Tongue (tissue), 2 donors: ENCODE results near the gene MRPL36. TPM values are rescaled to one million over a fixed set of nuclear protein-coding genes. Genes with fewer than 3 reads are reported as not detected.
"Not testable (repeated sequence)": the region's sequence is repeated elsewhere in the genome, so short reads cannot be mapped to it uniquely, and the experiment has no call there.

ENCODE experiments used
- DNase-seq: peaks from one replicate; pipeline ENCODE4 v3.0.0-alpha.2; 2015
- total RNA-seq: library from RNA; depleted of rRNA; stranded (reverse); fragments of >200 nt; gene quantifications from one replicate; pipeline ENCODE4 v1.2.3, GENCODE V29; 2014

Gene MRPL36
- total RNA-seq, 1 donor from 2014 or later = 28.7 TPM

GRCh38 chr5:1832511-1833250, 33.0 kb upstream of the MRPL36 start:
- no peak for DNase-seq

GRCh38 chr5:1831677-1832313, 32.2 kb upstream of the MRPL36 start:
- DNase-seq = peak; percentile 24

DNA sequence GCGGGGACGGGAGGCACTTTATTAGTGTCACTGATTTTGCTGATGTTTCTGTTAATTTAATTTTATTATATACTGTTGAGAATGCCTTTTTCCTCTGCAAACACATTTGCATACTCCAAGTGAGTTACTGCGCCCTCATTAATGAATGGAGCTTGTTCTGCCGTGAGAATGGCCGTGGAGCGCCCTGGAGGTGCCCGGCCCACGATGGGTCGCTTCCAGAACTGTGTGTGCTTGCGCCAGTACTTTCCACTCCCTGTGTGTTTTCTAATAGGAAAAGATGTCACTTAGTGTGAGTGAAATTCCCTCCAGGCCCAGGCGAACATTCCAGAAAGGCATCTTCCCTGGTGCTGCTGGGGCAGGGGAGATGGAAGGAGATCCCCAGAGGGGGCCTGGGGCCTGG, 31.6 kb upstream of the MRPL36 start:
- no peak for DNase-seq

GRCh38 chr5:1830571-1831228, 31.1 kb upstream of the MRPL36 start:
- DNase-seq = no peak

GRCh38 chr5:1827886-1828397, 28.3 kb upstream of the MRPL36 start:
- no peak for DNase-seq

DNA sequence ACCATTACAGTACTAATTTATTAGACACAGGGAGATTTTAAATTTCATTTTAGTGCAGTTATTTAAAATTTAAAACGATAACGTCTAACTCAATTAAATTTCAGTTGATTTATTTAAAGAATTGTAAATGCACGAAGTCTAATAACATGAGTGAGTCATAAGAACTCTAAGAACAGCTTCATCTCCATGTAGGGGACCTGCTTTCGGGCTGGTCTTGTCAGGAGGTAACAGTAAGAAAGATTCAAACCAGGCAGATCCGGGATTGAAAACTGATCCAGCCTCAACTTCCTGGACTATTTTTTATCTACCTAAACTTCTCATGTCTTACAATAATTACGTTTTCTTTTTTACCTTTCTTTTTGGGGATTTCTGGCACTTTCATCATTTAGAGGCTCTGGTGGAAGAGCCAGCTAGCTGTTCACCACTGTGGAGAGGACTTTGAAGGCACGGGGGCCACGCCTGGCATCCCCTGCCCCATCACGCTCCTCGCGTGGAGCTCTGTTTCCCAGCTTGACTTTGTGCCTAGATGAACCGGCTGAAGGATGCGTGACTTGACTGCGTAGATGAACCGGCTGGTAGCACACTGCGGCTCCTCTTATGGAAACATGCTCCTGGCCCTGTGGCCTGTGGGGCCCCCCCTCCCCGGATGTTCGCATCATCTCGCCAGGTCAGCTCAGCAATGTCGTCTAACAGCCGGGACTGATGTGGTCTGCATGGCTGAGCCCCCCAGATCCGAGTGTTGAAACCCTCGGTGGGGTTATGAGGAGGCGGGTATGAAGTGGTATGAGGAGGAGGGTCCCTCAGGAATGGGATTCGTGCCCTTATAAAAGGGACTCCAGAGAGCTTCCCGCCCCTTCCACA, 27.6 kb upstream of the MRPL36 start:
- DNase-seq = no peak

- DNase-seq = no peak
These were observed 26.8 kb upstream of the MRPL36 start for GRCh38 chr5:1826235-1826980.

DNA sequence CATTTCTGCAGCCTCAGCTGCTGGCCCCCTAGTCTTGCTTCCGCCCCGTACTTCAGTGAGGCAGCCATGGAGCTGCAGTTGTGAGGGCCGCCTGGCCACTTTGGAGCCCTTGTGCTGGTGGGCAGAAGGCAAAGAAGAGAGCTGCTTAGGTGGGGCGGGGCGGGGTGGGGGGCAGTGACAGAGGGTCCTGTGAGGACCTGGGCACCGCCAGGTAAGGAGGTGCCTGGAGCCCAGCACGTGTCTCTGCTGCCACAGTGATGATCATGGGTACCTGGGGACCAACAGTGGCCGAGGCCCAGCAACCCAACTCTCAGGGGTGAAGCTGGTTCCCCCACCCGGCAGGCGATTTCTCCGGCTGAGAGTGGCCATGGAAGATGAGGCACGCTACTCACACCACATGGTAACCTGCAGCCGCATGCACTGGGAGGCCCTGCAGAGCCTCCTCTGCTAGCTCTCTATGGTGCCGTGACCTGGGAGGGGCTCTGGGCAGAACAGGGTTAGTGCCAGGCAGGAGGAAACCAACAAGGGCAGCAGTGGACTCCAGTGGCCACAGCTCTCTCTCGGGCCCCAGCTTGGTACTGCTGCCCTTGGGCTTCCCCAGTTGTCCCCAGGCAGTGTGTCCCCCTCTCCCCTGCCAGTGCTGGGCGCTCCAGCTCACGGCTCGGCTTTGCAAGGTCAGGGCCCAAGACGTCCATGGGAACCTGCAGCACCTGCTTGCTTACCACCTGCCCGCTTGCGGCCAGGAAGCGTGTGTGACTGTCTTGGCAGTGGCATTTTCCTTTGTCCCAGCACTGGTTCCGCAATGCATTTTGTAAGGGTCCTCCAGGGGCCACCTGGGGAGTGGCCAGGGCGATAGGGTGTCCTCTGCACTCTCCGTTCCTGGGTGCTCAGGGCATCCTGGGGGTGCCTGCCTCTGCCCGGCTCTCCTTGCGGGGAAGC, 25.5 kb upstream of the MRPL36 start:
- no peak for DNase-seq

GRCh38 chr5:1824109-1824821, 24.6 kb upstream of the MRPL36 start:
- no peak for DNase-seq

DNA sequence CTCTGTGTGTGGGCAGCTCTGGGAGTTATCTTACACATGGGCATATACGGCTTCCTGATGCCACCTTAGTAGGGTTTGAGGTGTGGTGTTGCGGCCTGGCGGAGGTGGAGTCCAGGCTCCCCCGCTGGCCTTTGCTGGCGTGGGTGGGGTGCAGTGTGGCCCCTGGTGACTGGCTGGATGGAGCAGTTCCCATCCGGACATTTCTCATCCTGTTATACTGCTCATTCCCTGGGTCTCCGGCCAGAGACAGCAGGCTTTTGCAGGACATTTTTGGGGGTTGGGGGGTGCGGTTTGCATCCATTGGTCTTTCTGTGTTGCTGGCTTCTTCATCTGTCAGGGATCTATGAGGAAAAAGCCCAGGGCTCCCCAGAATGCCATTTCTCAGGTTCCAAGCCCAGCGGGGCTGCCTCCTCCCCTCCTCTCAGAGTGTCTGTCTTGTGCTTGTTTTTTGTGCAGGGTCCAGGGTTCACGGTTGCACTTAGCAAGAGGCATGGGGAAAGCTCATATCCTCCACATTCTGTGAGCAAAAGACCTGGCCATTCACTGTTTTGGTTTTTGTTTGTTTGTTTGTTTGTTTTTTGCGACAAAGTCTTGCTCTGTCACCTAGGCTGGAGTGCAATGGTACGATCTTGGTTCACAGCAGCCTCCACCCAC, 23.9 kb upstream of the MRPL36 start:
- no peak for DNase-seq

GRCh38 chr5:1821862-1822261, 22.2 kb upstream of the MRPL36 start:
- DNase-seq = no peak

DNA sequence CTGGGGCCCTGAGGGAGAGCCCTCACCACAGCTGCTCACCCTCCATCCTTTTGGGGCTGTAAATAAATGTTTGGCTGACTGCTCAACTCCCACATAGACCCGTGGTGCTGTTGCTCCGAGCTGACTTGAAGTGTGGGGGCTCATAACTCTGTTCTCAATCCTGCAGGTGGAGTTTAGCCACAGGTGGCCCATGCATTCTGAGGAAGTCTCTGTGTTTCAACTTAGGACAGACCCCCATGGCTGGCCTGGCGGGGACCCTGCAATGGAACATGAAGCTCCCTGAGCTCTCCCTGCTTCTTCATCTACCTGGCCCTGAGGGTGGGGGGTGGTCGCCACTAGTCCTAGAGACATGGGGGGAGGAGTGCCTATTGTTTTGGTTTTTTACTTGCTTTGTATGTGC, 21.3 kb upstream of the MRPL36 start:
- no peak for DNase-seq

- no peak for DNase-seq
These were observed 20.7 kb upstream of the MRPL36 start for GRCh38 chr5:1820381-1820780.

- DNase-seq = no peak
These were observed 19.8 kb upstream of the MRPL36 start for GRCh38 chr5:1819458-1819857.

DNA sequence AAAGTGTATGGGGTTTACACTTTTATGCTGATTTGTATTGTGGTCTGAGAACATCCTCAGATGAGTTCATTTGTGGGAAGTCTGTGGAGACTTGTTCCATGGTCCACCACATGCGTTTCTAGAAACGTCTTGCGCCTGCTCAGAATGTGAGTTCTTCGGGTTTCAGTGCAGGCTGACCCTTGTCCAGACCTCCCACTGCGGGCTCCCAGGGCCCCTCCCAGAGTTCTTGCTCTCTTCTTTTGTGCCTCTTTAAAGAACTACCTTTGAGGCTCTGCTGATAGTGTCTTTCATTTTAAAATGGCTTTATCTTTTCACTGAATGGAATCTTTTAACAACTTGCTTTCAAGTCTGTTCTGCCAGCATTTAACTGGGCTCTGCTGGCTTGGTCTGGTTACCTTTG, 19.1 kb upstream of the MRPL36 start:
- no peak for DNase-seq

DNA sequence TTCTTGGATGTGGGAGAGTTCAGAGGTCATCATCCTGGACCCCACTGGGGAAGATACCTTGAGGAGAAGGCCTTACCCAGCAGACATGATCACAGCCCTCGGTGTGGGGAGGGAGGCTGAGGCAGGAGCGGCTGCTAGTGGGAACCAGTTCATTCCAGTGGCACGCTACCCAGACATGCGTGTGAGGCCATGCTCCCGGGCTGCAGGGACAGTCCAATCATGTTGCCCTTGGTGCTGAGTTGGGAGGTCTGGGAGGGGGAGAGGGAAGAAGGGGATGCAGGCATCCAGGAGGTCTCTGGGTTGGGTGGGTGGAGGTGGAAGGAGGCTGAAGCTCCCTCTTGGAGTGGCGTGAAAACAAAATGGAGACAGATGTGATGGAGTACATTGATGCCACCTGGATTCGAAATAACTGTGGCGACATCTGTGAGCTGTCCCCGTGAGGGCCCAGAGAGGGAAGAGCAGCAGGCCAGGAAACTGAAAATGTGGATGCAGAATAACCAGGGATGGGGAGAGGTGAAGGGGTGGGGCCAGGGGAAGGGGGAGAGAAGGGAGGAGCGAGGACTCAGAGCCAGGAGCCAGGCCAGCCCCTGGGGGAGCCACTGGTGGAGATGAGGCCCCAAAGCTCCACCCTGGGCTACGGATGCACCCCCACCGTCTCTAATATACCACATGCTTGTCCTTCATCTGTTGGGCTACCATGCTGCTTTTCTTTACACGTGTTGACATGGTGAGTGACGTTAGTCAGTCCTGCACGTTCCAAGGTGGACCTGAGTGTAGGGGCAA, 17.8 kb upstream of the MRPL36 start:
- DNase-seq = no peak

DNA sequence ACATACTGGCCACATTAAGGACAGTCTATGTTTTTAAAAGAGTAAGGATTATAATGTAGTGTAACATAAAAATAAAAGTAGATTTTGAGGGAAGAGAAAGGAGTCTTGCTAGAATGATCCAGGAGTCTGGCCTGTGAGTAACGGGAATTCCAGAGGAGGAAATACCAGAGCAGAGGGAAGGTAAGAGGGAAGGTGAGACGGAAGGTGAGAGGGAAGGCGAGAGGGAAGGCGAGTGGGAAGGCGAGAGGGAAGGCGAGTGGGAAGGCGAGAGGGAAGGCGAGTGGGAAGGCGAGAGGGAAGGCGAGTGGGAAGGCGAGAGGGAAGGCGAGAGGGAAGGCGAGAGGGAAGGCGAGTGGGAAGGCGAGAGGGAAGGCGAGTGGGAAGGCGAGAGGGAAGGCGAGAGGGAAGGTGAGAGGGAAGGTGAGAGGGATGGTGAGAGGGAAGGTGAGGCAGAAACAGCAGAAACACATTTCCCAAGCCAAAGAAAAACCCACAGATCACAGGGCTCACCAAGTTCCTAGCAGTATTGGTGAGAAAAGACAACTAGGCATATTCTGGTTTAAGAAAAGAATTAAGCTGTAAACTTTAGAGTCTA, 17.0 kb upstream of the MRPL36 start:
- not testable (repeated sequence) for DNase-seq

DNA sequence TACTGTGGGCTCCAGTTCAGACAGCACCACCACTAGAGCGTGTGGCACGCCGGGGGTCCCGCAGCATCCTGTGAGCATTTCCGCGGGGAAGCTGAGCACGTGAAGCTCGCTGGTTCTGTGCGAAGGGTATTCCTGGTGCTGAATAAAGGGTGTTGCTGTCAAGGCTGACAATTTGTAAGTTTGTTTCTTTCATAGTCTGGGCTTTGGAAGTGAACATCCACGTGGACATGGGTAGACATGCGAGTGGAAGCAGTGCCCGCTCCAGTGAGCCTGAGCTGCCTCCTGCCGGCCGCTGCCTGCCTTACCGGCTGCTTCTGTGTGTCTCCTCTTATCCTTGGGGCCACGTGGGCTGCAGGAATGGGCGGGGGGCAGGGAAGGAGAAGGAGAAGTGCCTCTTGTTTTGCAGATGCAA, 16.2 kb upstream of the MRPL36 start:
- DNase-seq = no peak
